HL-60 (cell line): ENCODE results near the gene PTPRN2.

Experiments
- DNase-seq, 2 experiments: peaks; one replicate each; pipeline ENCODE4 v3.0.0-alpha.2; 2010 to 2020; ENCODE audit warnings: low read depth in 1 of 2, low spot score in 1 of 2
- H3K27ac ChIP-seq: fragments of 250-450 bp; sonication (Bioruptor Pico); replicated peaks from 2 replicates; pipeline ENCODE4 v1.5.1; 2020; ENCODE audit warnings: mild to moderate bottlenecking, moderate library complexity
- H3K27me3 ChIP-seq: fragments of 250-450 bp; sonication (Bioruptor Pico); 2 replicates; pipeline ENCODE4 v1.5.1; 2021; ENCODE audit warnings: mild to moderate bottlenecking, moderate library complexity; ENCODE audit not compliant: insufficient read depth, poor library complexity, severe bottlenecking
- H3K4me3 ChIP-seq: replicated peaks from 2 replicates; pipeline ENCODE4 v1.5.1; 2011; ENCODE audit warnings: mild to moderate bottlenecking, control low read depth, low read length; ENCODE audit not compliant: insufficient read depth
- CTCF ChIP-seq: IDR thresholded peaks from one replicate; pipeline ENCODE4 v1.5.1; 2011; ENCODE audit warnings: low read length, control low read depth, inconsistent platforms; ENCODE audit not compliant: insufficient read depth
- GABPA ChIP-seq: IDR thresholded peaks from 2 replicates; pipeline ENCODE4 v1.6.1; 2012; ENCODE audit warnings: low read depth
- POLR2AphosphoS5 ChIP-seq: IDR thresholded peaks from 2 replicates; pipeline ENCODE4 v1.6.1; 2012; ENCODE audit warnings: low read depth
- REST ChIP-seq: IDR thresholded peaks from 2 replicates; pipeline ENCODE4 v1.6.1; 2012; ENCODE audit warnings: low read depth; ENCODE audit not compliant: insufficient replicate concordance
- SPI1 ChIP-seq: IDR thresholded peaks from 2 replicates; pipeline ENCODE4 v1.6.1; 2012; ENCODE audit warnings: low read depth, mild to moderate bottlenecking, borderline replicate concordance

PTPRN2 gene

GRCh38 chr7:158617737-158618128 is 30.1 kb upstream of the PTPRN2 start:
- TF ChIP-seq POLR2AphosphoS5 (no peak), REST (no peak), SPI1 (no peak), GABPA (no peak), CTCF (no peak)
- DNase-seq, result no peak
- no peaks in the 10 kb centered on the region for H3K27me3 ChIP-seq
- H3K4me3 ChIP-seq, result no peak overlapping the region
- H3K27ac ChIP-seq, result no peak overlapping the region

GRCh38 chr7:158616050-158616449 is 28.4 kb upstream of the PTPRN2 start:
- DNase-seq, result no peak
- no peak overlapping the region for H3K27ac ChIP-seq
- H3K4me3 ChIP-seq, result no peak overlapping the region
- TF ChIP-seq POLR2AphosphoS5, result no peak
- H3K27me3 ChIP-seq, result no peaks in the 10 kb centered on the region

GRCh38 chr7:158614700-158615099 is 27.1 kb upstream of the PTPRN2 start:
- no peaks in the 10 kb centered on the region for H3K27me3 ChIP-seq
- no peak for DNase-seq
- no peak overlapping the region for H3K27ac ChIP-seq

GRCh38 chr7:158613481-158613880 is 25.9 kb upstream of the PTPRN2 start:
- H3K4me3 ChIP-seq, result no peak overlapping the region
- TF ChIP-seq CTCF, result no peak
- TF ChIP-seq REST, result no peak
- TF ChIP-seq POLR2AphosphoS5, result no peak
- no peaks in the 10 kb centered on the region for H3K27me3 ChIP-seq
- DNase-seq, result no peak
- H3K27ac ChIP-seq, result no peak overlapping the region

More at GRCh38 chr7:158614700-158615099, 27.1 kb upstream of the PTPRN2 start:
- no peak overlapping the region for H3K4me3 ChIP-seq
- no peak for TF ChIP-seq REST
- TF ChIP-seq GABPA, result no peak
